Motor neuron (in vitro differentiated cells): ENCODE measurements around the gene KRT81. TPM values are rescaled to one million over a fixed set of nuclear protein-coding genes. Genes with fewer than 3 reads are reported as not detected.

Experiments
- ATAC-seq, 8 experiments: fragments of 200-7000 bp; cut with Tn5 transposase; replicated peaks in 6 of 8; 2 replicates each; pipeline ENCODE4 v1.8.0; 2021; ENCODE audit warnings: mild to moderate bottlenecking in 8 of 8, moderate library complexity in 8 of 8
- H3K27ac ChIP-seq, 2 donors: fragments of 250-450 bp; sonication (Bioruptor Pico); 2 replicates each; pipeline ENCODE4 v1.9.0; 2021; ENCODE audit warnings: antibody characterized with exemption in 2 of 2, mild to moderate bottlenecking in 2 of 2, moderate library complexity in 1 of 2
- H3K4me1 ChIP-seq, 2 donors: fragments of 250-450 bp; sonication (Bioruptor Pico); replicated peaks in 1 of 2; 2 replicates each; pipeline ENCODE4 v1.6.1; 2021; ENCODE audit warnings: antibody characterized with exemption in 2 of 2, mild to moderate bottlenecking in 2 of 2, moderate library complexity in 1 of 2
- H3K4me3 ChIP-seq, 5 donors: fragments of 250-450 bp; sonication (Bioruptor Pico); 2 replicates each; pipeline ENCODE4 v1.9.0; 2021; ENCODE audit warnings: antibody characterized with exemption in 5 of 5, mild to moderate bottlenecking in 5 of 5, moderate library complexity in 4 of 5
- WGBS, 10 experiments: fragments of 450-650 bp; shearing (Covaris generic); methylation state at CpG; one replicate each; pipeline ENCODE4 v1.0.0; 2022; 5-methylcytosine and 5-hydroxymethylcytosine counted together
- in situ Hi-C, 9 experiments: fragments of 400-800 bp; cut with MboI; loops; one replicate each; pipeline ENCODE4 v1.15.0; 2021; ENCODE audit warnings: low sequenced_read_pairs in 9 of 9, low pct_unique_long_range_greater_than_20kb in 2 of 9; ENCODE audit not compliant: unreplicated experiment in 9 of 9
- total RNA-seq, 8 experiments: library from RNA; unstranded; fragments of 300-600 nt; gene quantifications; 2 replicates each; pipeline versions ENCODE4 v1.2.3 to v1.2.4, GENCODE V29; 2022

Gene KRT81
- total RNA-seq, 8 experiments from 2014 or later, result 0.49 to 0.58 TPM; not detected in 6

DNA sequence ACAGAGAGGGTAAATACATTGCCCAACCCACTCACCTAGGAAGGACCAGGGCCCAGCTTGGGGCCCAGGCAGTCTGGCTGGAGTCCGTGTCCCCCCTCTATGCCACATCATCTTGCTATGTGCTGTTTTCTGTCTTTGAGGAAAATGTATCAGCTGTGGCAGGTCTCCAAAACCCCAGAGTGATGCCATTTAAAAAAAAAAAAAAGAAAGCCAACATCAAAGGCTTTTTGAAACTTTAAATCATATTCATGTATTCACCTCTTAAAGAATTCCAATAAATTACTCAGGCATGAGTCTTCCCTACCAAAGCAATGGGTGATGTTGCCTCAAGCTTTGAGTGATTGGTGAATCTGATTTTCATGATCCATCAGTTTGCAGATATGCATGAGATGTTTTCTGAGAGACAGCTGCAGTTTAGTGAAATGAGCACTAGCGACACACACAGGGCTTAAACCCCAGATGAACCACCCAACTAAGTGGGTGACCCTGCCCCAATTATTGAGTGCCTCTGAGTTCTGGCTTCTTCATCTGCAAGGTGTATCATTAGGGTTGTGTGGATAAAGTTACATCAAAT is 6.1 kb downstream of the KRT81 start:
- in situ Hi-C loops, result no loop called here
- WGBS, 10 experiments, result 14 to 100% (median 78%) methylated on average over 1 to 2 of the region's 2 CpGs; no CpG with 5 or more reads in 3 of the 10 experiments
- Histone ChIP-seq H3K27ac (no peak overlapping the region), H3K4me1 (peaks cover 3 to 8% of the 10 kb centered on the region in 2 donors), H3K4me3 (no peak overlapping the region)
- peak in 1 of 8 experiments; percentile 5 for ATAC-seq

DNA sequence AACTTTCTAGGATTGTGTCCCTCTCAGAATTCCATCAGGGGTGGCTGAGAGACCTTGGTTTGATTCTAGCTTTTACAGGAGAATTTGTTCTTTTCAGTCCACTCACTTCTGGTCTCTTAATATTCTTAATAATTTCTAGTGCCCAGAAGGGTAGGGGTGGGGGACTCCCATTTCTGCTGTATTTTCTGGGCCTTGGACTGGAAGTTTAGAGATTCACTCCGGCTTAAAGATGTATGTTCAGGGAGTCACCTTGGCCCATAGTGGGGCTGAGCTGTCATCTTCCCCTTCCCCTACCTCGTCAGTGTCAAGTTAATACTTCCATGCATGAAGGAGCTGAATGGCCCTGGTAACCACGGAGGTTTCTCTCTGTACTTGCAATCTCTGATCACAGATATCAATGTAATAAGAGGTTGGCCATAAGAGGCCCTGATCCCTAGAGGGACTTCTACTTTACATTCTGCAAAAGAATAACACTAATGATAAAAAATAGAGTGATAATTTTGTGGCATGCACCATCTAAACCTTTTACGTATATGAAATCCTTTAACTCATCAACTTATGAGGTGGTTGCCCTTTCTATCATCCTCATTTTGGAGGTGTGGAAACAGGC is 6.7 kb downstream of the KRT81 start:
- ATAC-seq, result no peak
- in situ Hi-C loops, result no loop called here
- WGBS, 10 experiments, result 54 to 100% (median 70%) methylated on average over 1 to 4 of the region's 4 CpGs; no CpG with 5 or more reads in 3 of the 10 experiments
- Histone ChIP-seq H3K27ac (no peak overlapping the region), H3K4me1 (peaks cover 8 to 14% of the 10 kb centered on the region in 2 donors), H3K4me3 (no peak overlapping the region)

GRCh38 chr12:52280796-52281560 is 10.4 kb downstream of the KRT81 start:
- no peak overlapping the region for H3K27ac ChIP-seq
- WGBS, 10 experiments, result 0 to 82% (median 75%) methylated on average over 1 to 4 of the region's 4 CpGs; no CpG with 5 or more reads in 6 of the 10 experiments
- in situ Hi-C loops, result no loop called here
- peaks cover 11 to 17% of the 10 kb centered on the region in 2 donors for H3K4me1 ChIP-seq
- no peak overlapping the region for H3K4me3 ChIP-seq
- peak in 3 of 8 experiments; percentile 58 to 74 (median 68) for ATAC-seq

- WGBS, 10 experiments, result 0 to 88% (median 52%) methylated on average over 1 to 3 of the region's 3 CpGs; no CpG with 5 or more reads in 3 of the 10 experiments
- peaks cover 11 to 17% of the 10 kb centered on the region in 2 donors for H3K4me1 ChIP-seq
- in situ Hi-C loops, result no loop called here
- peak; percentile 47 to 81 (median 64) for ATAC-seq
- no peak overlapping the region for H3K4me3 ChIP-seq
- no peak overlapping the region for H3K27ac ChIP-seq
Measured at GRCh38 chr12:52280319-52280795, 11.0 kb downstream of the KRT81 start.

DNA sequence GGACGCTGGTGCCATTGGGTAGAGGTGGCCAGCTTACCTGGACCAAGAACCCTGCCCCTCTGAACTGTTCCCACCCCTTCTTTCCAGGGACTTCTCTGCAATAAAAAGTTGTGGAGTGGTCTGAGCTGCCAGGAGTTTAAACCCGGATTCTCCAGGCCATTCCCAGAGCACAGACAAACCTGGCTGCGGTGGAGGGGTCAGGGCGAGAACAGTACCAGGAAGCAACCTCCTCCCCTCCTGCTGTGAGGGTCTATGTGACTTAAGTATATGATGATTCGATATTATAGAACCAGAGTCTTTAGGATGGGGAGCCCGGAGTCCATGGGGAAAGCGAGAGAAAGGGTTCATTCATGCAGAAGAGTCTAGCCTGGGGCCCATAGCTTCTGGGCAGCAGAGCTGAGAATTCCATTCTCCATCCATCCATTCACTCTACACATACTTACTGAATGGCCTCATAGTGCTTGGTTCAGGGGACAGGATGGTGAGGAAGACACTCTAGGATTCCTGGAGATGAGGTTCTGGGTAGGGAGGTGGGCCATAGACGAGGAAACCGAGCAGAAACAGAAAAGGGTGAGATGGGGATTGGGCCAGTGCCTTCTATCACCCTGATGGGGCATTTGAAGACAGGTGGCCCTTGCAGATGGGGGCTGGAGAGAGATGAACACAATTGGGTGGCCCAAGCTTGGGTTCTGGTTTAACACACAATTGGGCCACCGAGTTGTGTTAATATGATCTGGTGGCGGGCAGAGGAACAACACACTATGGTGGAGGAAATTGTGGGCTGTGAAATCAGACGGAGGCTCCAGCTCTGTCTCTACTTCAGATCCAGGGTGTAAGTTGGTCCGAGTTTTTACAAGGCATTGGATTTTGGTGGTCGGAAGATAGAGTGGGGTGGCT is 11.7 kb downstream of the KRT81 start:
- peaks cover 11 to 17% of the 10 kb centered on the region in 2 donors for H3K4me1 ChIP-seq
- H3K27ac ChIP-seq, result peak overlapping the region in 1 of 2 donors; percentile 32
- H3K4me3 ChIP-seq, result no peak overlapping the region
- WGBS, 10 experiments, result 60 to 100% (median 90%) methylated on average over 1 to 8 of the region's 14 CpGs; no CpG with 5 or more reads in 1 of the 10 experiments
- ATAC-seq, result peak in 2 of 8 experiments; percentile 11 to 22
- in situ Hi-C loops, result no loop called here

DNA sequence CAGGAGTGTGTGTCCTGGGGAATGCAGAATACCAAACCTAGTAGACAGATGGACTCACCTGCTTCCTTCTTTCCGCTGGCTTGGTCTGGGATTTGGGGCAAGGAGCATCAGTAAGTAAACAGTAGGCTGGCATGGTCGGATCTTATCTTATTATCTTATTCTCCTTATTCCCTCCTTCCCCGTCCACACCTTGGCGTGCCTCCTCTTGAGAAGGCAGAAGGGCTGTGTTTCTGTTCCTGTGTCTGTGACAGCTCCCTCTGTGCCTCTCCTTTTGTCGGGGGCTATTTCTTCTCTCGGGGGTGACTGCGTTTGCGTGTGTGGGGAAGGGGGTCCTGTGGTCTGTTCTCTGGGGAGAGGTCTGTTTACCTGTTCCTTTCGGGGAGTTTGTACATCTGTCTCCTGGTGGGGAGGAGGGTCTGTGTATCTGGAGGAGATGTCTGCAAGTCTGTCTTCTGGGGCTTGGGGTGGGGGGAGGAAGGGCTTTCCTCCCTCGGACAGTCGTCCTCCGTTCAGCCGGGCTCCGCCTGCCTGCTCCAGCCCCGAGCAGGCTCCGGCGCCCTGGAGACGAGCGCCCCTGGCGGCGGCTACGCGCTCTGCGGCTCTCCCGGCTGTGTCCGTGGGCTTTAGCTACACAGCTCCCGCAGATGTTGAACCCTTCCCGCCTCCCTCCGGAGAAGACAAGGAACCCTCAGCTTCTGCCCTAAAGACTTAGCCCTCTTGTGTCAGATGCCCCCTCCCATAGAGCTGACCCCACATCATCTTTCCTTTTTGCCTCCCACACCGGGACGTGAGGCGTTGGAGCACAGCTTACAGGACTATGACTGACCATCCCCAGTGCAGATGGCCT is 12.5 kb downstream of the KRT81 start:
- Histone ChIP-seq H3K4me3 (peak overlapping the region; percentile 10 to 27 (median 17)), H3K4me1 (peaks cover 11 to 17% of the 10 kb centered on the region in 2 donors), H3K27ac (no peak overlapping the region)
- ATAC-seq, result peak; percentile 61 to 98 (median 96)
- WGBS, 10 experiments, result 0 to 86% (median 20%) methylated on average over 1 to 14 of the region's 32 CpGs; no CpG with 5 or more reads in 3 of the 10 experiments
- in situ Hi-C loops, result no loop called here

DNA sequence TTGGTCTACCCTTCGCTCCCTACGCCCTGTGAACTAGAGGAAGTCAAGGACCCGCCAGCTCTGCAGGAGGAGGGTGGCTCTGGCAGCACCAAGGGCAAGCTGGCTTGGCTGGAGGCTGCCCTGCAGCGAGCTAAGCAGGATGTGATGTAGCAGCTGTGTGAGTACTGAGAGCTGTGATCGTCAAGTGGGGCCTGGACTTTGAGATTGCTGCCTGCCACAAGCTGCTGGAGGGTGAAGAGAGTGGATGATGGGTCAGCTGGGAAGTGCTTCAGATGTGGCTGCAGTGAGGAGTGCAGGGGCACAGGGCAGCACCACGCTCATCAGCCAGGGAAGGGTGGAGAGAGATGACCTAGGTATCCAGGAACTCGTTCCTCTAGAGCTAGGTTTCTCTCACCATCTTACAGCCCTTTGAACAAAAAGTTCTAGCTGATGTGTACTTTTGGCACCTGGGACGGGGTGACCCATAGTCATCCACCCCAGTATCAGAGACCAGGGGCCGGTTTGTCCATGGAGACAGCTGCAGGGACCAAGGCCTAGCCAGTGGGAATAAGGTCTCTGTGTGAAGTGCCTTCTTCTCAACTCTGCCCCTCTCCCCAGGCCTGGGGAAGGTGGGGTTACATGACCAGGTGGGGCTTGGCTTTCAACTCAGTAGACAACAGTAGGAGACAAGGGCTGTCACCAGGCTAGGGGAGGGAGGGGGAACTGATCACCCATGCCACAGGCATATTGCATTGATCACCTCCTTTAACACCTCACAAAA is 13.7 kb downstream of the KRT81 start:
- 86 to 100% (median 88%) methylated on average over 1 to 4 of the region's 9 CpGs; no CpG with 5 or more reads in 6 of the 10 experiments for WGBS, 10 experiments
- no peak overlapping the region for H3K27ac ChIP-seq
- no peak for ATAC-seq
- no peak overlapping the region for H3K4me3 ChIP-seq
- H3K4me1 ChIP-seq, result peaks cover 11 to 17% of the 10 kb centered on the region in 2 donors
- in situ Hi-C loops, result no loop called here

- peaks cover 11 to 13% of the 10 kb centered on the region in 2 donors for H3K4me1 ChIP-seq
- no peak overlapping the region for H3K4me3 ChIP-seq
- WGBS, 10 experiments, result 40 to 100% (median 83%) methylated on average over 1 to 2 of the region's 3 CpGs; no CpG with 5 or more reads in 6 of the 10 experiments
- in situ Hi-C loops, result no loop called here
- no peak for ATAC-seq
- H3K27ac ChIP-seq, result no peak overlapping the region
Measured at GRCh38 chr12:52275686-52276085, 15.6 kb downstream of the KRT81 start.

GRCh38 chr12:52274521-52275120 is 16.7 kb downstream of the KRT81 start, which contains the start of gene KRT86:
Gene KRT86, plus strand, starts transcription at chr12:52274645. Its CDS starts 27,272 bp downstream, at chr12:52301917.
- no peak within 1 kb of the TSS for H3K4me3 ChIP-seq
- ATAC-seq, result no peak
- in situ Hi-C loops, result no loop called here
- peaks cover 3% of the 10 kb centered on the region in 2 donors for H3K4me1 ChIP-seq
- H3K27ac ChIP-seq, result no peak within 1 kb of the TSS
- 18 to 80% (median 25%) methylated on average over 1 to 2 of the region's 3 CpGs; no CpG with 5 or more reads in 6 of the 10 experiments for WGBS, 10 experiments

- H3K4me3 ChIP-seq, result no peak overlapping the region
- WGBS, 10 experiments, result 0 to 80% (median 51%) methylated on average over 1 of the region's 1 CpG; no CpG with 5 or more reads in 6 of the 10 experiments
- in situ Hi-C loops, result no loop called here
- no peak for ATAC-seq
- no peaks in the 10 kb centered on the region for H3K4me1 ChIP-seq
- H3K27ac ChIP-seq, result no peak overlapping the region
Measured at GRCh38 chr12:52271158-52271557, 20.2 kb downstream of the KRT81 start.
